K562 (cell line): ENCODE results near the gene TRAK1. TPM values are rescaled to one million over a fixed set of nuclear protein-coding genes. Genes with fewer than 3 reads are reported as not detected.

Experiments
- FOXP1 ChIP-seq: sonication (generic); formaldehyde crosslinking; IDR thresholded peaks from 2 replicates; pipeline ENCODE4 v1.8.0; 2022; ENCODE audit warnings: mild to moderate bottlenecking, missing genetic modification reagents
- GABPA ChIP-seq: fragments of 200-800 bp; sonication (Bioruptor generic); conservative IDR thresholded peaks from 2 replicates; pipeline ENCODE4 v1.6.1; 2016; ENCODE audit warnings: low read depth, missing genetic modification characterization, missing compliant biosample characterization
- MED1 ChIP-seq: sonication (generic); formaldehyde crosslinking; IDR thresholded peaks from 2 replicates; pipeline ENCODE4 v1.8.1; 2023; ENCODE audit warnings: missing genetic modification reagents, borderline replicate concordance
- MEIS2 ChIP-seq: fragments of 450-650 bp; IDR thresholded peaks from 2 replicates; pipeline ENCODE4 v1.6.1; 2014; ENCODE audit warnings: mild to moderate bottlenecking; ENCODE audit not compliant: partially characterized antibody
- OTX1 ChIP-seq: fragments of 450-650 bp; formaldehyde crosslinking; IDR thresholded peaks from 2 replicates; pipeline ENCODE4 v1.4.0; 2022; ENCODE audit warnings: mild to moderate bottlenecking
- PHB2 ChIP-seq: fragments of 450-650 bp; IDR thresholded peaks from 2 replicates; pipeline ENCODE4 v1.6.1; 2017; ENCODE audit warnings: low read depth
- SP2 ChIP-seq: IDR thresholded peaks from 2 replicates; pipeline ENCODE4 v1.6.1; 2011; ENCODE audit warnings: mild to moderate bottlenecking, low read depth, low read length, moderate library complexity; ENCODE audit not compliant: poor library complexity, severe bottlenecking; ENCODE audit errors: extremely low read depth
- ZC3H11A ChIP-seq: IDR thresholded peaks from 2 replicates; pipeline ENCODE4 v1.6.1; 2012; ENCODE audit warnings: low read depth, low read length, improper control_type of control experiment
- ZNF436 ChIP-seq: fragments of 250-450, 450-650 bp; sonication (Bioruptor Pico); formaldehyde crosslinking; IDR thresholded peaks from 2 replicates; pipeline ENCODE4 v1.7.0; 2020; ENCODE audit warnings: mild to moderate bottlenecking
- polyA plus RNA-seq, 8 experiments: library from polyadenylated mRNA; depleted of rRNA in 4 of 8; stranded (reverse) in 5 of 8; unstranded in 3 of 8; fragments of >200 nt; fragmentation: Nextera tagmentation in 2 of 8; fragmentation: Illumina TruSeq in 1 of 8; extraction: Ambion mirVana in 2 of 8; extraction: Trizol in 1 of 8; gene quantifications; 2 replicates each; pipeline versions ENCODE4 v1.2.1 to v1.2.3, GENCODE V29; 2011 to 2014; ENCODE audit warnings: inconsistent platforms in 1 of 8, missing spikeins in 1 of 8
- total RNA-seq, 7 experiments: library from RNA; depleted of rRNA in 6 of 7; stranded (reverse); fragments of >200 nt in 6 of 7; fragmentation: Illumina TruSeq in 2 of 7; extraction: Trizol in 2 of 7; gene quantifications; 2 replicates each; pipeline versions ENCODE4 v1.2.1 to v1.2.3, GENCODE V29; 2011 to 2021; ENCODE audit warnings: low replicate concordance in 1 of 7
- TF ChIP-seq, protein P1 (sequence below): fragments of 450-650 bp; IDR thresholded peaks from 2 replicates; pipeline ENCODE4 v1.6.1; 2016

The TRAK1 gene
- total and polyA plus RNA-seq, 9 of the 15 experiments (the other 6 are each of a cell fraction or from before 2014, with no cell fraction given), result 5.3 to 28.5 (median 17.5) TPM

DNA sequence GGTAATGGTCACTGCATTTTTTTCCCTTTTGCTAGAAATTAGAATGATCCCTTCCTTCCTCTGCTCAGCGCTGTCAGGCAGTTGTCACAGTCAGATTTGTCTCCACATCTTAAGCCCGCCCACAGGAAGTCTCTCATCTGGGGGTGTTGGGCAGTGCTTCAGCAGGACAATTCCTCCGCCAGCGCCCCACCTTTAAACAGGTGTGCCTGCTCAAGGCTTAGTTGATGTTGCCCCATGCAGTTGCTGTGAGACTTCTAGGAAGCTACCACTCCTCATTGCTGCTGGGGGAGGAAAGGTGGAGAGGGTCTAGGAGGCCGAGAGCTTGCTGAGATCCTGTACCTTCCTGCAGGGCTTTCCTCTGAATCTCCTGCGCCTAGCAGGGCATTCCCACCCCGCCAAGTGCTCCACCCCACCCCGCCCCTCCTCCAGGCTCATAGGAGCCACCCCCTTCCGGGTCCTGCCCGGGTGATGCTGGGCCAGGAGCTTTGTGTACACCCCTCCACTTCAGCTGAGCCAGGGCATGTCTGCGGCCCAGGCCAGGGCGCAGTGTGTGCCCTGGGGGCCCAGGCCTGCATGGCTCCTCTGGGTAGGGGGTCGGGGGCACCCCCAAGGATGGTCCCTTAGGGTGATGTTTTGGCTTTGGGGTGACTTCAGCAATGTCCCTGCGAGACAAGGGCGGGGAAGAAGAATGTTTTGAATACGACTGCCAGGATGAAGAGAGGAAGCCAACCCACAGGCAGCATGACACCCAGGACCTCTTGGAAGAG, 68.7 kb downstream of the TRAK1 start (continued):
- TF ChIP-seq, protein P1, sequence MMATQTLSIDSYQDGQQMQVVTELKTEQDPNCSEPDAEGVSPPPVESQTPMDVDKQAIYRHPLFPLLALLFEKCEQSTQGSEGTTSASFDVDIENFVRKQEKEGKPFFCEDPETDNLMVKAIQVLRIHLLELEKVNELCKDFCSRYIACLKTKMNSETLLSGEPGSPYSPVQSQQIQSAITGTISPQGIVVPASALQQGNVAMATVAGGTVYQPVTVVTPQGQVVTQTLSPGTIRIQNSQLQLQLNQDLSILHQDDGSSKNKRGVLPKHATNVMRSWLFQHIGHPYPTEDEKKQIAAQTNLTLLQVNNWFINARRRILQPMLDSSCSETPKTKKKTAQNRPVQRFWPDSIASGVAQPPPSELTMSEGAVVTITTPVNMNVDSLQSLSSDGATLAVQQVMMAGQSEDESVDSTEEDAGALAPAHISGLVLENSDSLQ, result peak; percentile 80
- TF ChIP-seq FOXP1 (CRISPR knock-in tag) (no peak), ZNF436 (CRISPR knock-in tag) (no peak), MEIS2 (peak; percentile 33), MED1 (CRISPR knock-in tag) (no peak), SP2 (no peak), GABPA (tag) (peak; percentile 73), ZC3H11A (no peak), PHB2 (no peak), OTX1 (no peak)
- TF ChIP-seq, all 486 proteins: peak for 11
